Left lung (tissue), 10 donors: ENCODE data around the gene VTI1A. TPM values are rescaled to one million over a fixed set of nuclear protein-coding genes. Genes with fewer than 3 reads are reported as not detected.
"Not testable (repeated sequence)": the region's sequence is repeated elsewhere in the genome, so short reads cannot be mapped to it uniquely, and the experiment has no call there.

ENCODE experiments used
- ATAC-seq: fragments of 200-7000 bp; cut with Tn5 transposase; one replicate; pipeline ENCODE4 v1.9.1; 2020; ENCODE audit warnings: moderate library complexity
- DNase-seq, 4 donors: peaks; one replicate each; pipeline ENCODE4 v3.0.0-alpha.2; 2013 to 2020
- H3K27ac ChIP-seq, 2 donors: fragments of 200-600 bp; sonication (generic) in 1 of 2; one replicate each; pipeline versions ENCODE4 v1.5.0 to v1.8.0; 2020 to 2021
- H3K27me3 ChIP-seq, 2 donors: fragments of 200-600 bp; sonication (generic) in 1 of 2; one replicate each; pipeline versions ENCODE4 v1.5.0 to v1.8.0; 2020 to 2021
- H3K36me3 ChIP-seq, 2 donors: fragments of 200-600 bp; sonication (generic) in 1 of 2; one replicate each; pipeline versions ENCODE4 v1.5.0 to v1.8.0; 2020 to 2021
- H3K4me1 ChIP-seq, 2 donors: fragments of 200-600 bp; one replicate each; pipeline ENCODE4 v1.8.0; 2021
- H3K4me3 ChIP-seq, 2 donors: fragments of 200-600 bp; sonication (generic) in 1 of 2; one replicate each; pipeline versions ENCODE4 v1.5.0 to v1.8.0; 2020 to 2021; ENCODE audit warnings: mild to moderate bottlenecking in 1 of 2
- H3K9me3 ChIP-seq, 2 donors: fragments of 200-600 bp; sonication (generic) in 1 of 2; one replicate each; pipeline versions ENCODE4 v1.5.0 to v1.8.0; 2020 to 2021
- intact Hi-C, 2 donors: fragments of 100-400 bp; cut with DNase I; formaldehyde crosslinking; loops; one replicate each; pipeline versions ENCODE4 v1.11.2 to v1.14.2; 2022
- polyA plus RNA-seq, 6 donors: library from polyadenylated mRNA; unstranded; fragments of 120-200 nt; gene quantifications; one replicate each; pipeline ENCODE4 v1.2.1, GENCODE V29; 2013; ENCODE audit not compliant: insufficient read length in 6 of 6
- total RNA-seq, 2 donors: library from RNA; stranded (reverse); fragmentation: NEBNext Ultra II Directional; extraction: Animal tissue kit (Norgen Biotek cat#: 25700); gene quantifications; one replicate each; pipeline ENCODE4 v1.2.1, GENCODE V29; 2021
- TF ChIP-seq, protein P1 (sequence below), 2 donors: fragments of 200-600 bp; sonication (generic) in 1 of 2; IDR thresholded peaks; one replicate each; pipeline versions ENCODE4 v1.5.0 to v1.8.0; 2021; ENCODE audit warnings: antibody characterized with exemption in 2 of 2
- donor health status: DM: no; HTN: yes; CAD: no.
- donor health status: DM: no; HTN: no; CAD: no.

The VTI1A gene
- total and polyA plus RNA-seq, 8 donors = 13.6 to 39.0 (median 17.7) TPM

DNA sequence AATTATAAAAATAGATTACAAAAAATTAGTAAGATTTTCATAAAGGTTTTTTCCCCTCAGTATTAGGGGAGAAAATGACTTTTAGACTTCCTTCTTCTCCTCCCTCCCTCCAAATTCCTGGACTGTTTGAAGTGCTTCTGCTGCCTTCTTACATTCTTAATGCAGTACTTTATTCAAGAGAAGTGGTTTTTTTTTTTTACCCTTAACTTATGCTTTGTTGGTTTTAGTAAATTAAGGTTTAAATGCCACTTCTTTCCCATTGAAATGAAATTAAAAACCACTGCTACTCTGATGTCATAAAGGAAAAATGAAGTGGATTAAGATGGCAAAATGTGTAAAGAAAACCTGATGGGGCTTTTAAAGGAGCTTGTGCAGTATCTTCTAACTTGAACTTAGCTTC, 140.7 kb downstream of the VTI1A start:
- peak in 1 of 4 donors; percentile 7 for DNase-seq
- ATAC-seq = peak; percentile 75
- intact Hi-C loops = no loop called here
- Histone ChIP-seq H3K4me1 (peaks cover 0 to 3% of the 10 kb centered on the region in 2 donors), H3K4me3 (no peak overlapping the region), H3K9me3 (no peaks in the 10 kb centered on the region), H3K36me3 (no peaks in the 10 kb centered on the region), H3K27ac (no peak overlapping the region), H3K27me3 (no peaks in the 10 kb centered on the region)
- TF ChIP-seq, protein P1, sequence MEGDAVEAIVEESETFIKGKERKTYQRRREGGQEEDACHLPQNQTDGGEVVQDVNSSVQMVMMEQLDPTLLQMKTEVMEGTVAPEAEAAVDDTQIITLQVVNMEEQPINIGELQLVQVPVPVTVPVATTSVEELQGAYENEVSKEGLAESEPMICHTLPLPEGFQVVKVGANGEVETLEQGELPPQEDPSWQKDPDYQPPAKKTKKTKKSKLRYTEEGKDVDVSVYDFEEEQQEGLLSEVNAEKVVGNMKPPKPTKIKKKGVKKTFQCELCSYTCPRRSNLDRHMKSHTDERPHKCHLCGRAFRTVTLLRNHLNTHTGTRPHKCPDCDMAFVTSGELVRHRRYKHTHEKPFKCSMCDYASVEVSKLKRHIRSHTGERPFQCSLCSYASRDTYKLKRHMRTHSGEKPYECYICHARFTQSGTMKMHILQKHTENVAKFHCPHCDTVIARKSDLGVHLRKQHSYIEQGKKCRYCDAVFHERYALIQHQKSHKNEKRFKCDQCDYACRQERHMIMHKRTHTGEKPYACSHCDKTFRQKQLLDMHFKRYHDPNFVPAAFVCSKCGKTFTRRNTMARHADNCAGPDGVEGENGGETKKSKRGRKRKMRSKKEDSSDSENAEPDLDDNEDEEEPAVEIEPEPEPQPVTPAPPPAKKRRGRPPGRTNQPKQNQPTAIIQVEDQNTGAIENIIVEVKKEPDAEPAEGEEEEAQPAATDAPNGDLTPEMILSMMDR (IDR thresholded peaks at IDR 0.05) = no peak

DNA sequence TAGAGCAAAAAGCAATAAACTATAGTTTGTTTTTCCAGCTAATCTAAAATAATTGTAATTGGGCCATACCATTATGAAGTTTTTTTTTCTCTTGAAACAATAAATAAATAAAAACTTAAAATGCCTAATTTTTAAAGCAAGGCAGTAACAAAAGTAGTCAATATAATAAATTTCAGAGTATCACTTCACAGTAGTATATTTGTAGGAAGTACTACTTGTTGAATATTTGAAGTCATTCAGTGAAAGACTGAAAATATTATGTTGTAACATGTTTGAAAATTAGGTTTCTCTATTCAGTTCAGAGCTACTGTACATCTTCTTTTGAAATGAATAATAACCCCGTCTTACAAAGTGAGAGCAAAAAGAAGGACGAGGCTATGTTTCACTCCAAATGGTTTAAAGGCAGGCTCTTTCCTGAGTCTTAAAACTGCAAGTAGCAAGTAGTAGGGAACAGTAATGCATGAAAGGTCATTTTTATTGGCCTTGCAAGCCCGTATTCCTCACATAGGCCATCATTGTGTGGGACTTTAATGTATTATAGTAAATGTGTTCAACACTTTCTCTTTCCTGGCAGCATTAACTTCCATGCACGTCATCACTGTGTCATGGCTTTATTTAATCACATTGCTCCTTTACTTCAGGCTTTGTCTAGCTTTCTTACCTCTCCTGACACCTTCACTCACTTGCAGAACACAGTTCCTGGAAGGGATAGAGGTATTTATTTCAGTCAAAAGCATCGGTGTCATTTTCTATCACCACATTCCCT, 141.4 kb downstream of the VTI1A start:
- intact Hi-C loops = no loop called here
- no peak overlapping the region for H3K27ac ChIP-seq
- no peaks in the 10 kb centered on the region for H3K27me3 ChIP-seq
- DNase-seq (no peak), ATAC-seq (no peak)
- TF ChIP-seq, protein P1 (IDR thresholded peaks at IDR 0.05) = no peak
- H3K4me3 ChIP-seq = no peak overlapping the region
- H3K9me3 ChIP-seq = no peaks in the 10 kb centered on the region
- no peaks in the 10 kb centered on the region for H3K36me3 ChIP-seq
- H3K4me1 ChIP-seq = peaks cover 0 to 3% of the 10 kb centered on the region in 2 donors

DNA sequence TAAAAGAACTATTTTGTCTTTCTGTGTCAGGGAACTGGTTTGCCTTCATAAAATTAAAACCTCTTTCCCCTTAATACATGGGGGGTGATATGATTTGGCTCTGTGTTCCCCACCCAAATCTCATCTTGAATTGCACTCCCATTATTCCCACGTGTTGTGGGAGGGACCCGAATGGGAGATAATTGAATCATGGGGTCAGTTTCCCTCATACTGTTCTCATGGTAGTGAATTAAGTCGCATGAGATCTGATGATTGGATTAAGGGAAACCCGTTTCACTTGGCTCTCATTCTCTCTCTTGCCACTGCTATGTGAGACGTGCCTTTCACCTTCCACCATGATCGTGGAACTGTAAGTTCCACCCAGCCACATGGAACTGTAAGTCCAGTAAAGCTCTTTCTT, 142.1 kb downstream of the VTI1A start:
- TF ChIP-seq, protein P1 (IDR thresholded peaks at IDR 0.05) = no peak
- no peak for ATAC-seq
- Histone ChIP-seq H3K9me3 (no peaks in the 10 kb centered on the region), H3K27ac (no peak overlapping the region), H3K27me3 (no peaks in the 10 kb centered on the region), H3K36me3 (no peaks in the 10 kb centered on the region), H3K4me3 (no peak overlapping the region), H3K4me1 (peaks cover 0 to 3% of the 10 kb centered on the region in 2 donors)
- DNase-seq = no peak
- intact Hi-C loops = no loop called here

DNA sequence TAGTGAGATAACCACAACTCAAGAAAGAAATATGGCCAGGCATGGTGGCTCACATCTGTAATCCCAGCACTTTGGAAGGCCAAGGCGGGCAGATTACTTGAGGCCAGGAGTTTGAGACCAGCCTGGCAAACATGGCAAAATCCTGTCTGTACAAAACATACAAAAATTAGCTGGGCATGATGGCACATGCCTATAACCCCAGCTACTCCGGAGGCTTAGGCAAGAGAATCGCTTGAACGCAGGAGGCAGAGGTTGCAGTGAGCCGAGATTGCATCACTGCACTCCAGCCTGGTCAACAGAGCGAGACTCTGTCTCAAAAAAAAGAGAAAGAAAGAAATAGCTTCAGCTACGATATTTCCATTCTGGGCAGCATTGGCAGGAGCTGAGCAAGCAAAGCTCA, 143.8 kb downstream of the VTI1A start:
- H3K4me3 ChIP-seq, H3K27ac ChIP-seq, intact Hi-C loops, DNase-seq, H3K4me1 ChIP-seq, H3K36me3 ChIP-seq, H3K27me3 ChIP-seq, H3K9me3 ChIP-seq: not testable (repeated sequence)
- peak; percentile 31 for ATAC-seq

DNA sequence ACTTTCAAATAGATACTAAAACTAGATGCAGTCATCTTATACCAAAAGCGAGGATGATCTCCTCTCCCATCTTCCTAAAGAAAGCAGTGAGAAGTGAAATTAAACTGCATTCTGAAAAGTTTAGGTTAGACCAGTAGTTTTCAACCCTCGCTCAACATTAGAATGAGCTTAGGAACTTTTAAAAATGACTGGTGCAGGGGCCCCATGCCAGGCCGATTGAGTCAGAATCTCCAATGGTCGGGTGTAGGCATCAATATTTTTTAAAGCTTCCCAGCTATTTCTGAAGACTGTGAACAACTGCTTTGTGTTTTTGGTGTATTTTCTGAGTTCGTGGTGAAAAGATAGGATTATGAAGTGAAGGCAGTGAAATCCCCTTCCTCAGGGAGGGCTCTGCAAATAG, 146.0 kb downstream of the VTI1A start:
- H3K36me3 ChIP-seq = no peaks in the 10 kb centered on the region
- H3K27me3 ChIP-seq = no peaks in the 10 kb centered on the region
- peaks cover 0 to 3% of the 10 kb centered on the region in 2 donors for H3K4me1 ChIP-seq
- no peaks in the 10 kb centered on the region for H3K9me3 ChIP-seq
- TF ChIP-seq, protein P1 (IDR thresholded peaks at IDR 0.05) = no peak
- no peak for DNase-seq
- no peak for ATAC-seq
- no peak overlapping the region for H3K27ac ChIP-seq
- no peak overlapping the region for H3K4me3 ChIP-seq
- intact Hi-C loops = no loop called here
